HepG2 (cell line): ENCODE measurements around the gene NAIF1. TPM values are rescaled to one million over a fixed set of nuclear protein-coding genes. Genes with fewer than 3 reads are reported as not detected.
A peak's percentile ranks its signal among the peaks of the same experiment; 100 is the strongest.

Experiments used
- HMGXB3 ChIP-seq: sonication (generic); formaldehyde crosslinking; IDR thresholded peaks from 2 replicates; pipeline ENCODE4 v1.4.0; 2020; ENCODE audit warnings: missing genetic modification reagents, borderline replicate concordance
- HNF4A ChIP-seq: sonication (generic); formaldehyde crosslinking; IDR thresholded peaks from 2 replicates; pipeline ENCODE4 v1.4.0; 2020; ENCODE audit warnings: missing genetic modification reagents
- IKZF1 ChIP-seq: fragments of 450-650 bp; IDR thresholded peaks from 2 replicates; pipeline ENCODE4 v1.7.1; 2016
- PAXIP1 ChIP-seq: sonication (generic); formaldehyde crosslinking; conservative IDR thresholded peaks from 2 replicates; pipeline ENCODE4 v1.4.0; 2020; ENCODE audit warnings: mild to moderate bottlenecking, missing genetic modification reagents, moderate library complexity
- SRSF4 ChIP-seq: fragments of 200-400 bp; formaldehyde crosslinking; IDR thresholded peaks from one replicate; pipeline ENCODE4 v1.6.1; 2018; ENCODE audit warnings: mild to moderate bottlenecking, low read depth, low read length, moderate library complexity; ENCODE audit not compliant: poor library complexity, severe bottlenecking
- ZKSCAN5 ChIP-seq: sonication (generic); formaldehyde crosslinking; IDR thresholded peaks from 2 replicates; pipeline ENCODE4 v1.5.1; 2020; ENCODE audit warnings: mild to moderate bottlenecking, missing genetic modification reagents
- ZNF281 ChIP-seq: sonication (generic); formaldehyde crosslinking; IDR thresholded peaks from 2 replicates; pipeline ENCODE4 v1.4.0; 2020; ENCODE audit warnings: missing genetic modification reagents, borderline replicate concordance
- ZNF646 ChIP-seq: sonication (generic); formaldehyde crosslinking; IDR thresholded peaks from 2 replicates; pipeline ENCODE4 v1.9.0; 2021; ENCODE audit warnings: mild to moderate bottlenecking, missing genetic modification reagents
- ZNF678 ChIP-seq: sonication (generic); formaldehyde crosslinking; IDR thresholded peaks from 2 replicates; pipeline ENCODE4 v1.4.0; 2020; ENCODE audit warnings: mild to moderate bottlenecking, missing genetic modification reagents
- polyA plus RNA-seq, 8 experiments: library from polyadenylated mRNA; depleted of rRNA in 3 of 8; stranded (reverse) in 7 of 8; unstranded in 1 of 8; fragments of >200 nt; fragmentation: Illumina TruSeq in 4 of 8; extraction: Trizol in 4 of 8; gene quantifications; 2 replicates each; pipeline versions ENCODE4 v1.2.1 to v1.2.3, GENCODE V29; 2011 to 2016; ENCODE audit warnings: low read depth in 4 of 8, missing spikeins in 1 of 8, mixed read lengths in 1 of 8; ENCODE audit not compliant: insufficient read depth in 1 of 8
- total RNA-seq, 5 experiments: library from RNA; depleted of rRNA; stranded (reverse); fragments of >200 nt; fragmentation: Illumina TruSeq; extraction: Trizol; gene quantifications; 2 replicates each; pipeline ENCODE4 v1.2.3, GENCODE V29; 2016; ENCODE audit warnings: low read depth in 1 of 5

NAIF1 gene
- total and polyA plus RNA-seq, 2 of the 13 experiments (the other 11 are each of a cell fraction or from before 2014, with no cell fraction given), result 6.0 to 6.9 TPM

DNA sequence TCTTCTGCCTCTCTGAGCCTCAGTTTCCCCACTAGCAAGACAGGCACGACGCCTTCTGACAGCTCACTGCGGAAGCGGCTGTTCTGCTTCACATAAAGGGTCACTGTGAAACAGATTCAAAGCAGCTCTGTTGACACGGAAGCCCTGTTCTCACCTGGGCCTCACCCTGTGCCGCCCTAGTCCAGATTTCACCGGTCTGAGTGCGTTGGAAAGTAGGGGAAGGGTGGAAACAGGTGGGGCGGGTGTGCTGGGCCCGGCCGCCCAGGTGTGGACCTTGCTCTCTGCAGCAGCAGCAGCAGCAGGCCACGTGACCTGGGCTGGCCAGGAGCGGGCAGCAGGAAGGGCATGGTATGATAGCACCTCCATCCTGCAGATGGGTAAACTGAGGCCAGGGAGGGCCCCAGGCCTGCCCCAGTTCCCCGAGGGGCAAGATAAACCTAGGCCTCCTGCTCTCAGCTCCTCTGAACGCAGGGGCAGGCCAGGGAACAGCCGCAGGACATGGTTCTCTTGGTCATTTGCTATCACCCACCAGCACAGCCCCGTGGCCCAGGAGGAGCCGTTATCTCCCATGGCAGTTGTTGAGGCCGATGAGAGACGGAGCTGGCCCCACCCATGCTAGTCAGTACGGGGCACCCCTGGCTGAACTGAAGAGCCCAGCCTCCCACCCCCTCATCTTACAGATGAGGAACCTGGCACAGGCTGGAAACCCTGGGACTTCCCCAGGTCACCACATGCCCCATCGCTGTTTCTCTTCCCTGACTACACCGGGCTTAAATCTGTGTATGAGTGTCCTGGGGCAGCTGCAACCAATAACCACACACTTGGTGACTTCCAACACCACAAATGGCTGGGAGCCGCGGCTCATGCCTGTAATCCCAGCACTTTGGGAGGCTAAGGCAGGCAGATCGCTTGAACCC lies 48.3 kb upstream of the NAIF1 start (continued):
- TF ChIP-seq ZNF678 (peak; percentile 74; the same call in 1 of the 2 replicates), ZKSCAN5 (CRISPR knock-in tag) (no peak), PAXIP1 (CRISPR knock-in tag) (peak; percentile 100), ZNF646 (CRISPR knock-in tag) (no peak), SRSF4 (no peak), IKZF1 (no peak), ZNF281 (CRISPR knock-in tag) (peak; percentile 40; the same call in 1 of the 2 replicates), HNF4A (CRISPR knock-in tag) (peak; percentile 97), HMGXB3 (CRISPR knock-in tag) (0 out of 2 replicates have a peak, but pooled peaks have one; percentile 58)
